SH-SY5Y (cell line): Measurements from ENCODE around the gene LRRC23.

Source experiments
- GATA2 ChIP-seq: IDR thresholded peaks from 2 replicates; pipeline ENCODE4 v1.6.1; 2011; ENCODE audit warnings: mild to moderate bottlenecking, low read depth, low read length
- GATA3 ChIP-seq: IDR thresholded peaks from 2 replicates; pipeline ENCODE4 v1.6.1; 2011; ENCODE audit warnings: low read depth, mild to moderate bottlenecking, low read length, moderate library complexity

GRCh38 chr12:6868211-6869048 is 36.2 kb upstream of the LRRC23 start:
- TF ChIP-seq GATA2, result no peak
- no peak for TF ChIP-seq GATA3
